Common myeloid progenitor, CD34-positive (primary cell): ENCODE data around the gene BICRAL.
A peak's percentile ranks its signal among the peaks of the same experiment; 100 is the strongest.

ENCODE experiments used
- CTCF ChIA-PET: fragments of 350-600 bp; sonication (Branson Sonifier 250); formaldehyde crosslinking; loops from one replicate; lab custom pipeline; 2021; ENCODE audit warnings: antibody characterized with exemption; lab: Charles Lee
- POLR2A ChIA-PET: fragments of 350-600 bp; sonication (Branson Sonifier 250); formaldehyde crosslinking; loops from one replicate; lab custom pipeline; 2021; ENCODE audit warnings: antibody characterized with exemption; lab: Charles Lee
- DNase-seq, 3 donors: peaks; one replicate each; pipeline versions ENCODE4 v3.0.0 to v3.0.0-alpha.2; 2013
- H3K27ac ChIP-seq, 2 experiments: 1 replicate in 1 of 2; 2 replicates in 1 of 2; pipeline ENCODE4 v1.7.0; 2013; ENCODE audit warnings: inconsistent platforms in 2 of 2, low read length in 2 of 2, mild to moderate bottlenecking in 2 of 2, low read depth in 1 of 2, moderate library complexity in 1 of 2; ENCODE audit not compliant: severe bottlenecking in 2 of 2, insufficient read depth in 1 of 2, poor library complexity in 1 of 2
- H3K27me3 ChIP-seq, 5 experiments: replicated peaks in 2 of 5; 1 replicate in 3 of 5; 2 replicates in 2 of 5; pipeline versions ENCODE4 v1.6.1 to v1.7.0; 2013; ENCODE audit warnings: low read length in 4 of 5, mild to moderate bottlenecking in 2 of 5, moderate library complexity in 2 of 5, inconsistent platforms in 1 of 5; ENCODE audit not compliant: insufficient read depth in 5 of 5, control insufficient read depth in 4 of 5
- H3K36me3 ChIP-seq, 4 experiments: 1 replicate in 2 of 4; 2 replicates in 2 of 4; pipeline versions ENCODE4 v1.6.1 to v1.7.0; 2013; ENCODE audit warnings: low read length in 3 of 4, control low read depth in 1 of 4, mild to moderate bottlenecking in 1 of 4; ENCODE audit not compliant: control insufficient read depth in 4 of 4, insufficient read depth in 4 of 4
- H3K4me1 ChIP-seq, 4 experiments: 1 replicate in 3 of 4; 2 replicates in 1 of 4; pipeline versions ENCODE4 v1.6.1 to v1.7.1; 2013; ENCODE audit warnings: low read length in 3 of 4, mild to moderate bottlenecking in 3 of 4, control low read depth in 1 of 4, inconsistent platforms in 1 of 4, moderate library complexity in 1 of 4; ENCODE audit not compliant: control insufficient read depth in 4 of 4, insufficient read depth in 4 of 4; ENCODE audit errors: control extremely low read depth in 1 of 4
- H3K4me3 ChIP-seq, 7 experiments: 1 replicate in 4 of 7; 2 replicates in 3 of 7; pipeline versions ENCODE4 v1.5.1 to v1.7.0; 2013; ENCODE audit warnings: mild to moderate bottlenecking in 7 of 7, low read length in 6 of 7, moderate library complexity in 6 of 7, inconsistent platforms in 2 of 7, low read depth in 2 of 7, control low read depth in 1 of 7; ENCODE audit not compliant: insufficient read depth in 4 of 7, control insufficient read depth in 1 of 7; ENCODE audit errors: extremely low read depth in 1 of 7
- H3K9me3 ChIP-seq, 5 experiments: 1 replicate in 4 of 5; 2 replicates in 1 of 5; pipeline versions ENCODE4 v1.6.1 to v1.7.1; 2013; ENCODE audit warnings: low read length in 4 of 5, mild to moderate bottlenecking in 2 of 5, inconsistent platforms in 1 of 5, low read depth in 1 of 5, moderate library complexity in 1 of 5; ENCODE audit not compliant: control insufficient read depth in 4 of 5, insufficient read depth in 2 of 5; ENCODE audit errors: control extremely low read depth in 1 of 5
- WGBS: methylation state at CpG from one replicate; pipeline ENCODE4 v1.1.5; 2013; ENCODE audit not compliant: insufficient coverage; 5-methylcytosine and 5-hydroxymethylcytosine counted together

Gene BICRAL

GRCh38 chr6:42745083-42745639, 36.7 kb upstream of the BICRAL start:
- peaks cover 12 to 62% (median 48%) of the 10 kb centered on the region in 4 experiments for H3K4me1 ChIP-seq
- no peaks in the 10 kb centered on the region for H3K27me3 ChIP-seq
- 4% methylated on average over 28 of the region's 29 CpGs for WGBS
- ChIA-PET POLR2A (interaction anchor here (0.8 to 4.9 kb wide), 7 partner anchors 15 to 135 kb away, joined by 3 to 84 read pairs (median 10); partner anchors contain the start of genes BICRAL and RPL7L1), CTCF (interaction anchor here (0.6 to 8.3 kb wide), 9 partner anchors 8 to 180 kb away, joined by 3 to 61 read pairs (median 3); no protein-coding TSS in a partner anchor)
- H3K36me3 ChIP-seq = no peaks in the 10 kb centered on the region
- peak; percentile 15 to 67 (median 65) for DNase-seq
- no peaks in the 10 kb centered on the region for H3K9me3 ChIP-seq
- H3K27ac ChIP-seq = peak overlapping the region; percentile 86 to 96
- H3K4me3 ChIP-seq = peak overlapping the region; percentile 87 to 100 (median 98)

DNA sequence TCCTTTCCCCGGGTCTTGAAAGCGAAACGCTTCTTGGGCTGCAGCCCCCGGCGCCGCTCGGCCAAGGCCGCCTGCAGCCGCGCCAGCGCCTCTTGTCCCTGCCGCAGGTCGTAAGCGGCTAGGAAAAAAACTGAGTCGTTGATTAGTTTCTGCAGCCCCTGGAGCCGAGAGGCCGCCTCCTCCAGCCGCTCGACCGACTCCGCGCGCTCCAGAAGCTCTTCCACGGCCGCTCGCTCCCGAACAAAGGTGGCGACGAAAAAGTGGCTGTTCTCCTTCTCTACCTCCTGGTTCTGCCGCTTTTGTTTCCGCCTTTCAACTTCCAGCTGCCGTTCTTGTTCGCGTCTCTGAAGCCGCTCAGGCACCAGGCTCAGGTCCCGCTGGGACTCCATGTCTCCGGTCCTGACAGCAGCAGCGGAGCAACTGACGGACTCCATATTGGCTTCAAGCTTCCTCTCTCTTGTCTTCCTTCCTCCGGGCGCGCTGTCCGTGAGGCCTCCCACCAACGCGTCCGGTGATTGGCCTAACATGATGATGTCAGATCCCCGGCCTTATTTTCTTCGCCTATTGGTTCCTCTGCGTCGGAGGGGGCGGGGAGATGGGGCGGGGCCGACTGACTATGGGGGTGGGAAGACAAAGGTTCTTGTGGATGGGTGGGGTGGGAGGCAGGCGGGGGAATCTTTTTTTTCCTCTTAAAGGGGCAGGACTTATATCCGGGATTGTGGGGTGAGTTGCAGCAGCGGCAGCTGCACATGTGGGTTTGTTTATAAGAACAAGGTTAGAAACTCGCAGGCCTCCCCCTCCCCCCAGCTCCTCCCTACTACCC, 36.0 kb upstream of the BICRAL start, which contains the start of gene TBCC:
Gene TBCC (minus strand): TSS at position 464 of the 823 bp plus-strand sequence. CDS start 30 bp downstream, at position 434.
- Histone ChIP-seq H3K27ac (peak within 1 kb of the TSS; percentile 86 to 96), H3K36me3 (no peaks in the 10 kb centered on the region), H3K27me3 (no peaks in the 10 kb centered on the region), H3K4me3 (peak within 1 kb of the TSS; percentile 90 to 100 (median 98)), H3K4me1 (peaks cover 12 to 64% (median 48%) of the 10 kb centered on the region in 4 experiments), H3K9me3 (no peaks in the 10 kb centered on the region)
- DNase-seq = peak; percentile 99
- ChIA-PET POLR2A (interaction anchor here (0.8 to 4.9 kb wide), 8 partner anchors 15 to 134 kb away, joined by 3 to 84 read pairs (median 8); partner anchors contain the start of genes BICRAL and RPL7L1), CTCF (interaction anchor here (0.6 to 8.3 kb wide), 11 partner anchors 7 to 180 kb away, joined by 3 to 61 read pairs (median 3); no protein-coding TSS in a partner anchor)
- WGBS = 0% methylated on average over 46 of the region's 57 CpGs

DNA sequence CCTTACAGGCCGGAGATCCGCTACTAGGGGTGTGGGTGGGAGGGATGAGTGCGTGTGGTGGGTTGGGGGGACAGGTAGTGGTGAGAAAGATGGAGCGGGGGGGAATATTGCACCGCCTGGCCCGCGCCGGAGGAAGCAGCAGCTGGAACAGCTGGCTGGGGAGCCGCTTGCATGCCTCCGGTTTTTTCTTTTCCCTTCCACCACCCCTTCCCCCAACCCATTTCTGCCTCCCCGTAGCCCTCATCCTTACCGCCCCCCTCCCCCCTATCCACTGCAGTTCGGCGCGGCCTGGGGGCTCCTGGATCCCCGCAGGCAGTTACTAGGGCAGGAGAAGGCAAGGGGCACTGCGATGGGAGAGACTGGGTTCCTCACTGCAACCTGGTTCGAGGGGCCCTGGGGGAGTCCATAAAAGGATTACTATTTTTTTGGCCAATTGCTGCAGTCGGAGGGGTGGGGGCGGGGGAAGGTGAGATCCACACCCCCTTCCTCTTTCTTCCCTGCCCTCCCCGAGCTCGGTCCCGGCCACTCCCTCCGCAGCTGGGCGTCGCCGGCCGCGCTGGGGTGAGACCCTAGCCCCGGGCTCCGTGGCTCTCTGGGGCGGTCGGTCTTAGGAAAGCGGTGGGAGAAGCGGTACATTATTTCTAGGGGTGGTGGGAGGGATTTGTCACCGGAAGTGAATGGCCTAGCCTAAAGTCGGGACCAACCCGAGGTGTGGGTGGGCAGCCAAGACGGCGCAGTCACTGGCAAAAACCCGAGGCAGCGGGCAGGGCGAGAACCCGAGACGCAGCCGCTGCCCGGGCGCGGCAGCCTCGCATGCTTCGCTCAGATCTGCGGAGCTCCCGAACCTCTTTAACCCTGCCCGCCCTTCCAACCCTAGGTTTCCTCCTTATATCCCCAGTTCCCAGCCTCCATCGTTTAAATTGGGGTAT, 35.1 kb upstream of the BICRAL start:
- peak; percentile 90 to 97 (median 96) for DNase-seq
- 0% methylated on average over 14 of the region's 55 CpGs for WGBS
- no peaks in the 10 kb centered on the region for H3K36me3 ChIP-seq
- no peaks in the 10 kb centered on the region for H3K27me3 ChIP-seq
- H3K27ac ChIP-seq = peak overlapping the region; percentile 79 to 96
- CTCF ChIA-PET = interaction anchor here (0.8 to 8.3 kb wide), 8 partner anchors 9 to 181 kb away, joined by 3 to 61 read pairs (median 3); no protein-coding TSS in a partner anchor
- POLR2A ChIA-PET = interaction anchor here (0.5 to 4.9 kb wide), 9 partner anchors 14 to 333 kb away, joined by 3 to 84 read pairs (median 6); partner anchors contain the start of genes BICRAL and RPL7L1
- peaks cover 12 to 61% (median 48%) of the 10 kb centered on the region in 4 experiments for H3K4me1 ChIP-seq
- no peaks in the 10 kb centered on the region for H3K9me3 ChIP-seq
- peak overlapping the region; percentile 69 to 99 (median 90) for H3K4me3 ChIP-seq

- ChIA-PET POLR2A (interaction anchor here (4.6 to 4.9 kb wide), 2 partner anchors 22 to 34 kb away, joined by 34 to 84 read pairs; partner anchors contain the start of gene BICRAL), CTCF (interaction anchor here (0.8 to 1.7 kb wide), 9 partner anchors 9 to 56 kb away, joined by 3 to 9 read pairs (median 4); no protein-coding TSS in a partner anchor)
- 87% methylated on average over 5 of the region's 8 CpGs for WGBS
- peak overlapping the region in 2 of 7 experiments; percentile 24 to 84 for H3K4me3 ChIP-seq
- H3K4me1 ChIP-seq = peaks cover 8 to 49% (median 34%) of the 10 kb centered on the region in 4 experiments
- H3K27me3 ChIP-seq = no peaks in the 10 kb centered on the region
- H3K27ac ChIP-seq = peak overlapping the region in 1 of 2 experiments; percentile 96
- peaks cover 0 to 1% (median 0%) of the 10 kb centered on the region in 4 experiments for H3K36me3 ChIP-seq
- no peaks in the 10 kb centered on the region for H3K9me3 ChIP-seq
- no peak for DNase-seq
These were observed 33.5 kb upstream of the BICRAL start for GRCh38 chr6:42748203-42748898.

GRCh38 chr6:42751055-42751454, 30.8 kb upstream of the BICRAL start:
- Histone ChIP-seq H3K4me1 (peaks cover 0 to 26% (median 13%) of the 10 kb centered on the region in 4 experiments), H3K4me3 (no peak overlapping the region), H3K27me3 (no peaks in the 10 kb centered on the region), H3K27ac (no peak overlapping the region), H3K9me3 (no peaks in the 10 kb centered on the region), H3K36me3 (peaks cover 0 to 8% (median 1%) of the 10 kb centered on the region in 4 experiments)
- ChIA-PET CTCF (no interaction called here), POLR2A (no interaction called here)
- DNase-seq = no peak
- WGBS = 100% methylated on average over 1 of the region's 3 CpGs
